NCI-H146 treated with DMSO at 0.1 percent for 48 hours (cell line): ENCODE measurements around the gene ZNF385D.

Experiments
- DNase-seq: peaks from one replicate; lab custom pipeline; 2025; ENCODE audit not compliant: unreplicated experiment; lab: John Stamatoyannopoulos, UW

The ZNF385D gene

DNA sequence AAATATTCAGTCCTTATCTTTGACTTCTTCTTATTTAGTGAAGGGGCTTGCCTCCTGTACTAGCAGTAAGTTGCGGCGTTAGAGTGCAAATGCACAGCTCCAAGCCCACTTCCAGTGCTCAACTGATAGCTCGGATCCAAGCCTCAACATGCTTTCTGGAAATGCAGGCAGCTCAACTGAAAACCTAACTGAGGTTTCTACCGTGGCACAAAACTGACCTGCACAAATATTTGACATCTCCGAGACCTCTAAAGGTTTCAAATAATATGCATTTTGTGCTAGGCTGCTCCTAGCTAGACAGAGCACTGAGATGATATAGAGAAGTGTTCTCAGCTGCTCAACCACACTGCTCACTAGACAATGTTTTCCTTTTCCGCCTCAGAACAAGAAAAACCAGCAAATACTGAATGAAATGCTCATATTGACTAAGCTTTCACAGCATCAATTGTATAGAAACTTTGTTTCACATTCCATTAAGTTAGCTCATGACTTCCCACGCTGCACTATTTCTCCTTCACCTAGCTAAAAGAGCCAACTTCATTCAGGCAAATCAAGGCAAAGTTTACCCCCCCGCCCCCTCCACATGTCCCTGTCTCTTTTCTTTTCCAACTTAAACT is 822 bp downstream of the ZNF385D start:
- DNase-seq: no peak

DNA sequence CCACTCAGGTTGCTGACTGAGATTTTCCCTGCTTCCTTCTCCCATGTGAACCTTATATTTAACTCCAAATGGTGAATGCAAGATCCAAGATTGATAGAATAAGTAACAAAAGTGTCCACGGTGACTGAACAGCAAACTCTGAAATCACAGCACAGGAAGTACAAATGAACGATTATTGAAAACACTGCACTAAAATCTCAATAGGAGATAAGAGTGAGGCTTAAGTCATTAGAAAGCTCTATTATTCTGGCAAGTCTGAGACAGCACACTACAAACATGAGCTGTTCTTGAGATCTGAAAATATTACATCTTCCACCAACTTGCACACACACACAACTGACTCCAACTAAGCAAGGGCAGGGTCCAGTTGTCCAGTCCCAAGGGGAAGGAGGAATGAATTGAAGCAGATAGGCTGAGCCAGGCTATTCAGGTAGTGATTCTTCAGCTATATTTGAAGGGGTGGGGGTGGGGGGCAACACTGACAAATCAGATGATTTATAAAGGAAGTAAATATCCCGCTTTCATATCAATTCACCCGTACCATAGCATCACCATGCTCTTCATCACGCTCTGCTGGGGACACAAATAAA is 2.9 kb downstream of the ZNF385D start:
- no peak for DNase-seq

DNA sequence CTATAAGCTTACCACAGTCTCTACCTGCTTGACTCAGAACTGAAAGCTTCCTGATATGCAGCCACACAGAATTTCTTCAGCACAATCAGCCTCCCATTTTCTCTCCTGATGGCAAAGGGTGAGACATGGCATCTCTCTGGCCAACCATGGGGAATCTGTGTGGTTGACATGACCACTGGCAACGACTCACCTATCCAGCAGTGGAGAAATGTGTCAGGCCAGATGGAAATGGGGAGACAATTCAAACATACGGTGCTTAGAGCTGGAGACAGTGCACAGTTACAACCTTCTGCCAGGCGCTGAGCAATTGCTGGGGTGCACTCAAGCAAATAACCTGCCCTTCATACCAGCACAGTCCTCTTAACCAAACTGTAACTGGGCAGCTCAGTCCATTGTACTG is 3.6 kb downstream of the ZNF385D start:
- DNase-seq: no peak

DNA sequence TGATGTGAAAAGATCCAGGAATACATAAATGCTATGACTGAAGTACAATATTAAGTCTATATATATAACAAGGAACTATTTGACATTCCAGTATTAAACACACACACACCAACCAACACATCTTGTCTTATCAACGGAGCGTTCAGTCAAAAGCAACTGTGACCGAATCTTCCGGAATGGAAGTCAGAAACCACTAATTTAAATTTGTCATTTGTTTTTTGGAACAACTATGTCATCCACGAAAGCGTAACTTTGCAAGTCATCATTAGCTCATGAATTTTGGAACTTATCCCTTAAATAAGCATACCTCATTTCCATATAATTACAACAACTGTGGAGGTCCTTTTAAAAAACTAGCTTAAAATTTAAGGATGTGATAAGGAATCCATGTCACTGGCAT is 5.0 kb downstream of the ZNF385D start:
- no peak for DNase-seq

DNA sequence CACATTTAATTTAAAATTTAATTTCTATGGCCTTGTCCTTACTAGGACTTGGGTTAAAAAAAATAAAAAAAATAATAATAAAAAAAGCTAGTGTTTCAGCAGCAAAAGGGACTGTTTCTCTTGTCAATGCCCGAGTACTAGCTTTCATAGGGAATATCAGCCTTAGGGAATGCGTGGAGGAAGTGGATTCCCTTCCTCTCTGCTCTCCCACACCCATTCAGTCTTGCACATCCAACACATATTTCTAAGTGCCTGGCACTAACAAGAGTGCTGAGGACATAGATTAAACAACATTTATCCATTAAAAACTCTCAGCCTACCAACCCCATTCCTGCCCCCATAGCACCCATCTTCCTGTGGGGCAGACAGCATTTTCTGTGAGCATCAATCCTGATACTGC is 6.2 kb downstream of the ZNF385D start:
- no peak for DNase-seq

DNA sequence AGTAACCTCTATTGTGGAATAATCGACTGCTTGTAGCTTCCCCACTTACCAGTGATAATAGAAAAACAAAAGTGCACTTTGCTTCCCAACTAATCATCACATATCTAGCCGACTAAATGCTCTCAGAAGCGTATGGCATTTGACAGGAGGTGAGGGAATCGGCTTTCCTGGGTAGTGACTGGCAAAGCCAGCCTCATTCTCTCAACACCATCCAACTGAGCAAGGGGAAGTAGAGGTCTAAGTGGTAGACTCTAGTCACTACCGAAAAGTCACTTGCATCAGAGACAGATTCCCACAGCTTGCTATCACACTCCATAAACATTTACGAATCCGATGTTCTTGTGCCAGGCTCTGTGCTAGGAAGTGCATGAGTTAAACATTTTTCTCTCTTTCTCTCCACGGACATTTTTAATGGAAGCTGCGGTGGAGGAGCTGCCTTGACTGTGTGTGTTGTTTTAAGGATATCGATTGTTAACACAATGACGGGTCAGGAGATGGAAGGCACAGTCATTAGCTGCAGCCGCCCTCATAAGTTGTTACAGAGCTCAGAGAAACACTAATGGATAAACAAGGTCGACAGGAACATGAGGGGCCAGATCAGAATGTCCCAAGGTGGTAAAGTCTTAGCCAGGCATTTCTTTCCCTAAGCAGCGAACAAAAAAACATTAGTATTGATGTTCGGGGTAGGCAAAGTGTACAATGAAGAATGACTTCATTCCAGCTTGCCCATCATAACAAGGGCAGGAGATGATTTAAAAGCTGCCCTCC is 11.9 kb downstream of the ZNF385D start:
- no peak for DNase-seq

DNA sequence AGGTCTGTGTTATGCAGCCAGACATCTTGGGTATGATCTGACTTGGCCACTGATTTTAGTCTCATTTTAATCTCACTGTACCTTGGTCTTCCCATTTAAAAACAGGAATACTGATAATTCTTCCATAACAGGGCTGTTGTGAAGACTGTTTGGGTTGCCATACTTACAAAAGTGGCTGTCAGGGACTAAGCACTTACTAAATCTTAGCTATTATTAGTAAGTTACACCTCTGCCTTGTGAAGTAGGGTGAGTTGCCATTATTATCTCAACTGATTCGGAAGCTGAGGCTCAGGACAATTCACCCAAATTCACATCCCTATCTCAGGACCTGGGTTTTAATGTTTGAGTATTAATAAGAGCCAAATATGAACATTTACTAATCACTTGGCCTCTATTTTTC is 12.7 kb downstream of the ZNF385D start:
- DNase-seq: no peak

DNA sequence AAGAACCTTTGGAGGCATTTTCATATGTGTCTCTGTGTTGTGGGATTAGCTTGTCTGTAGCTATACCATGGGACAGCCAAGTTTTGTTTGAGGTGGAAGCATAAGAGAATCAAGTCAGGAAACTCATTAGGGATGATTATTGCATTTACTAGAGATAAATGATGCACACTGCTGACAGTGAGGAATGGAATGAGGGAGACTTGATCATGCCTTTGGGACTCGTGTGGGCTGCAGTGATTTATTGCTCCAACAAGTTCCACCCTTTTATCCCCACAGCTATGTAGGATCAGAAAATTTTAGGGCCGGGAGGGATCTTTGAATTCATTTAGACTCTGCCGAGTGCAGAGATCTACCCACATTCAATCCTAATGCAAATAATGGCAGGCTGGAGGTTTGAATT is 16.3 kb downstream of the ZNF385D start:
- DNase-seq: no peak

DNA sequence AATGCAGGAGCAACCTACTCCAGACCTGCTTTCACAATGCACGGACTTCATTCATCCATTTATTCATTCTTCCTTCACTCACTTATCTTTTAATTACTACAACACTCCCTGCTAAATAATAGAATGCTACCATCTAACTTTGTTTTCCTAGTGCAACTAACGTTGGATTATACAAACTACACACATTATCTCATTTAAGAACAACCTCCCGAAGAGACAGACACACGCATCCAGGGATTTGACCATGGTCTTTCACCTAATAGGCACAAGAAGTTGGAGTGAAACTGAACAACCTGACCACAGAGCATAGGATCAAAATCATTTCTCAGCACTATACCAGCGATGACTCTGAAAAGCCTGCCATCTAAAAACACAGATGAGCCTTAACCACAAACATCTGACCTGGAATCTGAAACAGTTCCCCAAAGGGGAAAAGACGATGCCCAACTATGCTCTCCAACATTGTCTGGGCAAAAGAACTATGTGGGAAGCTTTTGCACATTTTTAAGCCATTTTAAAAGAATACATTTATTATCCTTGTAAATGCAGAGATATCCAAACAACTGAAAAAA is 21.0 kb downstream of the ZNF385D start:
- DNase-seq: no peak

DNA sequence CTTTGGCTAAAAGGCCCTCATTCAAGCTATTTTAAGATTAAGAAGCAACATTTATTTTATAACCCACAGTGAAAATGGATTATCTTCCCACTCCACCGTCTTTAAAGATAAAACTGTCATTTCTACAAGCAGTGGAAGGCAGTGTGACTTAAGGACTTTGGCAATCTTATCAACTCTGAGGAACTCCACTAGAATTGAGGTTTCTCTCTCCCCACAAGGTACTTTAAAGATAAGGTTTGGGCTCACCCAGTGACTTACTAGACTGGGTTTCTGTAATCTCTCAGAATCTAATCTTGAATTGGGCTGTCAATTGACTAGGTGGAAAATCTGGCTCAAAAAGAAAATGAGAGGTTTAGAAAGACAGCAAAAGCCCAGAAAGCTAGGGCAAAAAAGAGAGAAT is 21.7 kb downstream of the ZNF385D start:
- DNase-seq: no peak

DNA sequence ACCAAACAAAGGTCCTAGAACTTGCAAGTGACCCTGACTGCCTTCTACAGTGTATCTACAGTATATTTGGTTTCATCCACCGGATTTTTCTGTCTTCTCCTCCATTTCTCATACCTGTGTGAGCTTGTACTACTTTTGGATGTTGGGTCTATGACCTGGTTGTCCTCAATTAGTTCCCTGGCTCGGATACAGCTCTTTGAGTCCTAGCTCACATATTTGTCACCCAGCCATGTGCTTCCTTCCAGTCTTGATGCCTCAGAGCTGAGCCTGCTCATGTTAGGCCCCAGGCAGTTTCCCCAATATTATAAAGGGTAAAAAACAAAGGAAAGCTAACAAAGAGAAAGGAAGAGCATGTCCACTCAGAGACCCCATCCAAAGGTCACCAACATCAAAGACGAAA is 28.2 kb downstream of the ZNF385D start:
- DNase-seq: no peak

DNA sequence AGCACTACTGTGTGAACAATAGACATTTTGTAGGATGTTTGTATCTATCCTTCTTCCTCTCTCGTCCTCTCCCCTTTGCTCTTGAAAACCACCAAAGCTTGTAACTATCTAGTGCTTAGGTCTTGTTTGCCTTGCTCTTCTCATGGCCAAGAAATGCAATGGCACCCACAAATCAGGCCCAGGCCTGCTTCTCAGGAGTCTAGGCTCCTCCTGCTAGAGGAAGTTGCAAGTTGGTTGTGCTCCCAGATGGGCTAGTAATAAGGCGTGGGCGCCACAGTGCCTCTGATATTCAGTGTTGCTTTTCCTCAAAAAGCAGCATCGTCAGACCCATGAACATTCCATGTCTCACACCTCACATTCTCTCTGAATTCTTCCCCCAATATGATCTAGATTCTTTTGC is 28.7 kb downstream of the ZNF385D start:
- no peak for DNase-seq

DNA sequence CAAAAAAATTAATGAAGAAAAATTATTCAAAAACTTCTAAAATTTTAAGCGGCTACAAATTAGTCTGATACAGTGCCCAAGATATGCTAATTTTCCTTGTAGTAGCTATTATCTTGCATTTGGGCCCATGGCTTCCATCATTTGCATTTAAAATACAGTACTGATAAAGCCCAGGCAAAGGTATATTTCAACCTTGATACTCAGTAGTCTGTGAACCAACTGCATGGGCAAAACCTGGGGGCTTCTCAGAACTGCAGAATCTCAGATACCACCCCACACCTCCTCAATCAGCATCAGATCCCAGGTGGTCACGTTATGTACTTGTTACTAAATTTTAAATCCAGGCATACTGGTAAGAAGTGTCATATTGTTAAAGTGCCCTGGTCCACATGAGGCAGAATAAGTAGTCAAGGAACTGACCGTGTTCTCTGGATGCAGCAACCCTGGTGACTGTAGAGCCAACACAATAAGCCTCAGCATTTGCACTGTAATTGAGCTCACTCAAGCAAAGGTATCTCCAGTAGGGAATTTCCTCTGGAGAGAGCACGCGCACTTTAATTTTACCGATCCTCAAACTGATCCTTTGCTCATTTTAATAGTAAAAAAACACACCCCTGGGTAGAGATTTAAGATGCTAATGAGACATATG is 31.9 kb downstream of the ZNF385D start:
- no peak for DNase-seq

DNA sequence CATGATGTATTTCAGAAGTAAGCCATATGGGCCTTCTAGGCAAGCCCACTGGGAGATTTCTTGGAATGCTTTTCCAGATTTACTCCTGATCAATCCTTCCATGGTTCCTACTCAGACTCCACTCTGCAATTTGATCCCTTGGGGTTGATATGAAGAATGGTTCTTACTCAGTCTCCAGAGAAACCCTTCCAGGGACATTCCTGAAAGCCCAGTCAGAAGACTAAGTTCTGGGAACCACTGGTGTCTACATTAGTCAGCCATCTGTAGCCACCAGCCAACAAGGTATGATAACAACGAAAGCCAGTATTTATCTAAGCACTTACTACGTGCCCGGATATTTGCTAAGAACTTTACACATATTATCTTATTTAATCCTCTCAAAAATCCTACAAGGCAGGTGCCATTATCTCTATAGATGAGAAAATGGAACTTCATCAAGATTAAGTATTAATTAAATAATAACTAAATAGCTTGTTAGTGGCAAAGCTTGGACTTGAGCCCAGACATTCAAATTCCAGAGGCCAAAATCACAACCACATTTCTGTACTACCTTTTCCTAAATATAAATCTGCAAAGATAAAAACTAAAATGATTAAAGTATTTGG is 32.7 kb downstream of the ZNF385D start:
- no peak for DNase-seq

DNA sequence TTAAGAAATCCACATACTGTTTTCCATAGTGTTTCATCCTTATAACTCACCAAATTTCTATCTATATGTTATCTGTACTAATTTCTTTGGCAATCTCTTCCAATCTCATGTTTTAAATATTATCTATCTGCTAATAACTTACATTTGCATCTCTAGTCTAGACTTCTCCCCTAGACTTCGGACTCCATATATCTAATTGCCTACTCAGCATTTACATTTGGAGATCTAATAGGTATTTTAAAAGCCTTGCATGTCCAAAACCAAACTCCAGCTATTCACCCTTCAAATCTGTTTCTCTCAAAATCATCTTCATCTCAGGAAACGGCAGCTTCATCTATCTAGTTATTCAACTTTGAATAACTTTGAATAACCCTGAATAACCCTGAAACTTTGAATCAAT is 35.3 kb downstream of the ZNF385D start:
- DNase-seq: no peak

DNA sequence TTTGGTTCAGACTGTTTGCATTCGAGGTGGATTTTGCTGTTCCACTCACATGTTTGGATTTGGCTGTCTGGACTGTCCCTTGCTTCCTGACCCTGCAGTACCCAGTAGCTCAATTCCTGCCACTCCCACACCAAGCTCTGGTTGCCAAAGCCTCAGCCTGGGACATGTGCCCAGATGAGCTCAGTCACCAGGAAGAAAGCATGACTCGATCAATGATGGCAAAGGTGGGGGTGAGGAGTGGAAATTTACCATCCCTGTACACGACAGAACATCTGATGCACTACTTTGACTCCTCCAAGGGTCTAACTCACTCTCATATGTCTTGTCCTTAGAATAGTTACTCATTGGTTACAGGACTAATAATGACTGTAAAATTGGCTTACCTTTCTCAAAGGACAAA is 45.2 kb downstream of the ZNF385D start:
- DNase-seq: no peak

DNA sequence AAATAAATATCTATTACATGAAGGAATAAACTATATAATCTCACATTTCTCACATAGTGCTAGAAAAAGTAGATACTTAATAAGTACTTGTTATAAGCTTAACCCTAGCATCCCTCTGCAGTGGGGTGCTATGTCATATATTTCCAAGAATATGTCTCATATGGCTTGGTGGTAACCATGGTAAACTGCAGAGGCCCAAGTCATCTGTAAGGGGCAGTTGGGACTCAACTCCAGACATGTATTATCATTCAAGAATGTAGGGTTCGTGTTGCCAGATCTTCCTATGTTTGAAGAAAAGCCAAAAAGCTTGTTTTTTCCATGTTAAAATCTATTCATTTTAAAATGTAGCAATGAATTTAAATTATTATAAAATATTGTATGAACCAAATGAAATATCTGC is 46.2 kb downstream of the ZNF385D start:
- DNase-seq: no peak

DNA sequence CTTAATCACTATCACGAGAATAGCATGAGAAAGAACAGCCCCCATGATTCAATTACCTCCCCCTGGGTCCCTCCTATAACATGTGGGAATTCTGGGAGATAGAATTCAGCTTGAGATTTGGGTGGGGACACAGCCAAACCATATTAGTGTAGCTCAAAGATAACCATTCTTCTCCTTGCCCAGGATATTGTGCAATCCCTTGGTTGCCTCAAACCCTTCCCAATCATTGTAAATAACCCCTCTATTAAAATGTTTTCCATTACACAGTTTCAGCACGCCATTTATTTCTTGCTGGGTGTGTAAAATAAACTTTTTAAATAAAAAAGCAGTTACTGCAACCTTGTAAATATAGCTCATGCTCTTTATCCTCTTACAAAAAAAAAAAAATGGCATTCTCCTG is 47.7 kb downstream of the ZNF385D start:
- no peak for DNase-seq

DNA sequence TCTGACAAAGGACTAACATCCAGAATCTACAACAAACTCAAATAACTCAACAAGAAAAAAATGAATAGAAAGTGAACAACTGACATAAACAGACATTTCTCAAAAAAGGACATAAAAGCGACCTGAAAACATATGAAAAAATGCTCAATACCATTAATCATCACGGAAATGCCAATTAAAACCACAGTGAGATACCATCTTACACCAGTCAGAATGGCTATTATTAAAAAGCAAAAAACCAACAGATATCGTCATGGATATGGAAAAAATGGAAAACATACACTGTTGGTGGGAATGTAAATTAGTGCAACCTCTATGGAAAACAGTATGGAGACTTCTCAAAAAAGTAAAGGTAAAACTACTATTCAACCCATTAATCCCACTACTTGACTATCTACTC is 53.3 kb downstream of the ZNF385D start:
- DNase-seq: no peak

DNA sequence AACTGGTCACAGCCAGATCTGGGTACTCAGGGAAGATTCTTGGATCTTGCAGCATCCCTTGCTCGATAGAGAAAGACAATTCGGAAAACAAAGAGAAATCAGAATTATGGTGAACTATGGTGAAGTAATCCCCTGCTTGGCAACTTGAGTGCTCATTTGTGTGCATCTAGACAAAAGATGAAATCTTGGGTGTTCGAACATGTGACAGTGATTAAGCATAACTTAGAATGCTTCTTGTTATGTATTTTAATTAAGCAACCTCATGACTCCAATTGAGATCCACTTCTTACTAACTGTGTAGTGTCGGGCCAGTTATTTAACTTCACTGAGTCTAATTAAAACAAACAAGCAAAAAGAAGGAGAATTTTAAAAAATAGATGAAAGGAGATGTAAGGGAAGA is 56.5 kb downstream of the ZNF385D start:
- no peak for DNase-seq

DNA sequence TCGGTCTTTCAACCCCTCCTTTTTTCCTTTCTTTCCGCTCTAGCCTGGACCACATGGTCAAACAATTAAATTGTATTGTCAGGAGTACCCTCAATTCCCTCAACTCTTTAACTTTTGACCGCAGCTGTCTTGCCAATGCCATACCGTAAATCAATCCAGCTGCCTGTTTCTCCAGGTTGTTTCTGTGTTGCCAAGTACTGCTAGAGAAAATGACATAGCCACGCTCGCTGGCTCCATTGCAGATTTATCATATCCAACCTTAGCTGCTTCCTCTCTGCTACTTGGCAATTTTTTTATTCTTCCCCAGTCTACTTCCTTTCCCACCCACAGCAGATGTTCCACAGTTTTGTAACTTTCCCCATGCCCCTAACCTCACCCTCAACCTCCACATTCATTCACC is 60.0 kb downstream of the ZNF385D start:
- DNase-seq: no peak
